Nephron (organoid): Measurements from ENCODE around the gene NPFF.
"Not testable (repeated sequence)": the region's sequence is repeated elsewhere in the genome, so short reads cannot be mapped to it uniquely, and the experiment has no call there.

Experiments used
- H3K27ac Mint-ChIP-seq, 3 experiments: 2 replicates each; pipeline ENCODE4 v1.8.0; 2020; ENCODE audit warnings: mixed read lengths in 3 of 3, mild to moderate bottlenecking in 2 of 3, moderate library complexity in 1 of 3
- H3K27me3 Mint-ChIP-seq: 2 replicates; pipeline ENCODE4 v1.8.0; 2021; ENCODE audit warnings: low read depth, mild to moderate bottlenecking, moderate library complexity, mixed read lengths
- H3K36me3 Mint-ChIP-seq: 2 replicates; pipeline ENCODE4 v1.8.0; 2020; ENCODE audit warnings: low read depth, mixed read lengths
- H3K4me1 Mint-ChIP-seq: 2 replicates; pipeline ENCODE4 v1.8.0; 2020; ENCODE audit warnings: mixed read lengths
- H3K4me3 Mint-ChIP-seq, 3 experiments: 2 replicates each; pipeline ENCODE4 v1.8.0; 2020; ENCODE audit warnings: mild to moderate bottlenecking in 3 of 3, mixed read lengths in 3 of 3, moderate library complexity in 2 of 3
- H3K9me3 Mint-ChIP-seq: 2 replicates; pipeline ENCODE4 v1.8.0; 2020; ENCODE audit warnings: mixed read lengths
- CTCF ChIP-seq, 3 experiments: fragments of 200-600 bp; sonication (generic); IDR thresholded peaks; one replicate each; pipeline ENCODE4 v1.5.0; 2021; ENCODE audit warnings: antibody characterized with exemption in 3 of 3; ENCODE audit not compliant: unreplicated experiment in 3 of 3

Gene NPFF

GRCh38 chr12:53506881-53507602 is at the start of gene NPFF:
Gene NPFF (minus strand): TSS chr12:53507484. CDS start chr12:53507474, 10 bp downstream.
- peaks cover 20% of the 10 kb centered on the region for H3K36me3 Mint-ChIP-seq

GRCh38 chr12:53552361-53553327 is 45.4 kb upstream of the NPFF start:
- Mint-ChIP-seq H3K36me3 (peaks cover 29% of the 10 kb centered on the region), H3K27ac (peak overlapping the region in 2 of 3 experiments; percentile 36 to 62)

More at GRCh38 chr12:53506881-53507602, at the start of gene NPFF:
- Mint-ChIP-seq H3K27ac (peak within 1 kb of the TSS; percentile 83 to 99 (median 86)), H3K27me3 (no peaks in the 10 kb centered on the region), H3K4me1 (peaks cover 21% of the 10 kb centered on the region), H3K4me3 (peak within 1 kb of the TSS in 1 of 3 experiments; percentile 19), H3K9me3 (no peaks in the 10 kb centered on the region)
- TF ChIP-seq CTCF (IDR thresholded peaks at IDR 0.05; ENCODE audit: unreplicated experiment in 3 of 3), result no peak

GRCh38 chr12:53551889-53552291 is 44.6 kb upstream of the NPFF start:
- no peak for TF ChIP-seq CTCF (IDR thresholded peaks at IDR 0.05; ENCODE audit: unreplicated experiment in 3 of 3)
- peaks cover 37% of the 10 kb centered on the region for H3K4me1 Mint-ChIP-seq
- H3K27ac Mint-ChIP-seq, result peak overlapping the region in 2 of 3 experiments; percentile 36 to 62
- H3K36me3 Mint-ChIP-seq, result peaks cover 33% of the 10 kb centered on the region
- H3K9me3 Mint-ChIP-seq, result no peaks in the 10 kb centered on the region
- no peak overlapping the region for H3K4me3 Mint-ChIP-seq
- H3K27me3 Mint-ChIP-seq, result no peaks in the 10 kb centered on the region

More at GRCh38 chr12:53552361-53553327, 45.4 kb upstream of the NPFF start:
- Mint-ChIP-seq H3K4me1 (peaks cover 40% of the 10 kb centered on the region), H3K4me3 (no peak overlapping the region), H3K27me3 (no peaks in the 10 kb centered on the region), H3K9me3 (no peaks in the 10 kb centered on the region)
- TF ChIP-seq CTCF (IDR thresholded peaks at IDR 0.05; ENCODE audit: unreplicated experiment in 3 of 3), result no peak

GRCh38 chr12:53550595-53550994 is 43.3 kb upstream of the NPFF start:
- Mint-ChIP-seq H3K4me3 (no peak overlapping the region), H3K27me3 (no peaks in the 10 kb centered on the region)
- TF ChIP-seq CTCF (IDR thresholded peaks at IDR 0.05; ENCODE audit: unreplicated experiment in 3 of 3), result no peak

GRCh38 chr12:53550131-53550530 is 42.8 kb upstream of the NPFF start:
- Mint-ChIP-seq H3K36me3 (peaks cover 33% of the 10 kb centered on the region), H3K4me1 (peaks cover 37% of the 10 kb centered on the region)
- not testable (repeated sequence) for H3K27me3 Mint-ChIP-seq, H3K4me3 Mint-ChIP-seq, H3K27ac Mint-ChIP-seq, H3K9me3 Mint-ChIP-seq

More at GRCh38 chr12:53550595-53550994, 43.3 kb upstream of the NPFF start:
- peaks cover 37% of the 10 kb centered on the region for H3K4me1 Mint-ChIP-seq
- peaks cover 33% of the 10 kb centered on the region for H3K36me3 Mint-ChIP-seq
- H3K27ac Mint-ChIP-seq, result no peak overlapping the region
- no peaks in the 10 kb centered on the region for H3K9me3 Mint-ChIP-seq

- not testable (repeated sequence) for H3K27me3 Mint-ChIP-seq, H3K4me3 Mint-ChIP-seq, H3K27ac Mint-ChIP-seq, H3K9me3 Mint-ChIP-seq
- Mint-ChIP-seq H3K36me3 (peaks cover 36% of the 10 kb centered on the region), H3K4me1 (peaks cover 36% of the 10 kb centered on the region)
Observed at GRCh38 chr12:53548354-53548753, 41.1 kb upstream of the NPFF start.
